ENCODE results near the gene CD160. TPM values are rescaled to one million over a fixed set of nuclear protein-coding genes. Genes with fewer than 3 reads are reported as not detected.

The CD160 gene
- total RNA-seq, 1 experiment from 2014 or later = not detected

DNA sequence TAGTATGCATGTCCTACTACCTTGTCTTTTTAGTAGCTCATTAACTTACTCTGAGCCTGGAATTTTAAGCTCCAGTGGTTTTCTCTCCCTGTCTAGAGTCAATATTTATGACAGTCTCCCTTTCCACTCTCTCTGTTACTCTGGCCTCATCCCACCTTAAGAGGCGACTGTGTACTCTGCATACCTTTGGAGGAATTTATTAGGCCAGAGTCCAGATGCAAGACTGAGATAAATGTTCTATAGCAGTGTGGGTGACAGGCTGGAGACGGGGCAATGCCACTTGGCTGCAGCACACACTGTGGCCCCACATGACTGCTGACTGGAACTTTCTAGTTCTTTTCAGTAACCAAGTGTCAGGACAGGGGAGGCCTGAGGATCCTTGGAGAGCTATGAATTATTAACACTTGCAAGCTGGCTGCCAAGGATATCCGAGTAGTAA is 8.1 kb upstream of the CD160 start:
- Histone ChIP-seq H3K4me1 (ENCODE audit: insufficient read depth, low read length, poor library complexity, severe bottlenecking) (no peaks in the 10 kb centered on the region), H3K9me3 (ENCODE audit: low read depth, low read length, poor library complexity, severe bottlenecking) (no peaks in the 10 kb centered on the region), H3K27me3 (replicated peaks; ENCODE audit: insufficient read depth, low read depth, low read length, poor library complexity) (no peaks in the 10 kb centered on the region), H3K36me3 (ENCODE audit: insufficient read depth, low read length, poor library complexity, severe bottlenecking) (no peaks in the 10 kb centered on the region), H3K4me3 (ENCODE audit: low read depth, low read length, poor library complexity, severe bottlenecking) (no peak overlapping the region), H3K27ac (ENCODE audit: low read depth, low read length, poor library complexity, severe bottlenecking) (no peak overlapping the region)
- DNase-seq (ENCODE audit: low spot score) = no peak
- BruUV-seq (replicated peaks) = no TSS peak
- TF ChIP-seq EZH2 (IDR thresholded peaks at IDR 0.05; ENCODE audit: borderline replicate concordance, low read depth, low read length, poor library complexity, severe bottlenecking) = no peak
- TF ChIP-seq, protein P1, sequence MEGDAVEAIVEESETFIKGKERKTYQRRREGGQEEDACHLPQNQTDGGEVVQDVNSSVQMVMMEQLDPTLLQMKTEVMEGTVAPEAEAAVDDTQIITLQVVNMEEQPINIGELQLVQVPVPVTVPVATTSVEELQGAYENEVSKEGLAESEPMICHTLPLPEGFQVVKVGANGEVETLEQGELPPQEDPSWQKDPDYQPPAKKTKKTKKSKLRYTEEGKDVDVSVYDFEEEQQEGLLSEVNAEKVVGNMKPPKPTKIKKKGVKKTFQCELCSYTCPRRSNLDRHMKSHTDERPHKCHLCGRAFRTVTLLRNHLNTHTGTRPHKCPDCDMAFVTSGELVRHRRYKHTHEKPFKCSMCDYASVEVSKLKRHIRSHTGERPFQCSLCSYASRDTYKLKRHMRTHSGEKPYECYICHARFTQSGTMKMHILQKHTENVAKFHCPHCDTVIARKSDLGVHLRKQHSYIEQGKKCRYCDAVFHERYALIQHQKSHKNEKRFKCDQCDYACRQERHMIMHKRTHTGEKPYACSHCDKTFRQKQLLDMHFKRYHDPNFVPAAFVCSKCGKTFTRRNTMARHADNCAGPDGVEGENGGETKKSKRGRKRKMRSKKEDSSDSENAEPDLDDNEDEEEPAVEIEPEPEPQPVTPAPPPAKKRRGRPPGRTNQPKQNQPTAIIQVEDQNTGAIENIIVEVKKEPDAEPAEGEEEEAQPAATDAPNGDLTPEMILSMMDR (conservative IDR thresholded peaks at IDR 0.05; ENCODE audit: low read depth, low read length) = no peak
- intact Hi-C loops (cut with micrococcal nuclease; ENCODE audit: unreplicated experiment) = no loop called here
- CTCF ChIA-PET = no interaction called here
- POLR2A ChIA-PET (ENCODE audit: low non-redundant PET) = no interaction called here

- ChIA-PET CTCF (no interaction called here), POLR2A (ENCODE audit: low non-redundant PET) (interaction anchor here (0.6 kb wide), 1 partner anchor 56 kb away, joined by 3 read pairs; no protein-coding TSS in a partner anchor)
- no peaks in the 10 kb centered on the region for H3K36me3 ChIP-seq (ENCODE audit: insufficient read depth, low read length, poor library complexity, severe bottlenecking)
- TF ChIP-seq, protein P1 (conservative IDR thresholded peaks at IDR 0.05; ENCODE audit: low read depth, low read length) = no peak
- no peak for TF ChIP-seq EZH2 (IDR thresholded peaks at IDR 0.05; ENCODE audit: borderline replicate concordance, low read depth, low read length, poor library complexity, severe bottlenecking)
- no peaks in the 10 kb centered on the region for H3K27me3 ChIP-seq (replicated peaks; ENCODE audit: insufficient read depth, low read depth, low read length, poor library complexity)
- H3K4me1 ChIP-seq (ENCODE audit: insufficient read depth, low read length, poor library complexity, severe bottlenecking) = no peaks in the 10 kb centered on the region
- no peaks in the 10 kb centered on the region for H3K9me3 ChIP-seq (ENCODE audit: low read depth, low read length, poor library complexity, severe bottlenecking)
- intact Hi-C loops (cut with micrococcal nuclease; ENCODE audit: unreplicated experiment) = no loop called here
- BruUV-seq (replicated peaks) = no TSS peak
- no peak overlapping the region for H3K27ac ChIP-seq (ENCODE audit: low read depth, low read length, poor library complexity, severe bottlenecking)
- no peak for DNase-seq (ENCODE audit: low spot score)
- no peak overlapping the region for H3K4me3 ChIP-seq (ENCODE audit: low read depth, low read length, poor library complexity, severe bottlenecking)
Measured at GRCh38 chr1:145714524-145715111, 4.7 kb upstream of the CD160 start.

DNA sequence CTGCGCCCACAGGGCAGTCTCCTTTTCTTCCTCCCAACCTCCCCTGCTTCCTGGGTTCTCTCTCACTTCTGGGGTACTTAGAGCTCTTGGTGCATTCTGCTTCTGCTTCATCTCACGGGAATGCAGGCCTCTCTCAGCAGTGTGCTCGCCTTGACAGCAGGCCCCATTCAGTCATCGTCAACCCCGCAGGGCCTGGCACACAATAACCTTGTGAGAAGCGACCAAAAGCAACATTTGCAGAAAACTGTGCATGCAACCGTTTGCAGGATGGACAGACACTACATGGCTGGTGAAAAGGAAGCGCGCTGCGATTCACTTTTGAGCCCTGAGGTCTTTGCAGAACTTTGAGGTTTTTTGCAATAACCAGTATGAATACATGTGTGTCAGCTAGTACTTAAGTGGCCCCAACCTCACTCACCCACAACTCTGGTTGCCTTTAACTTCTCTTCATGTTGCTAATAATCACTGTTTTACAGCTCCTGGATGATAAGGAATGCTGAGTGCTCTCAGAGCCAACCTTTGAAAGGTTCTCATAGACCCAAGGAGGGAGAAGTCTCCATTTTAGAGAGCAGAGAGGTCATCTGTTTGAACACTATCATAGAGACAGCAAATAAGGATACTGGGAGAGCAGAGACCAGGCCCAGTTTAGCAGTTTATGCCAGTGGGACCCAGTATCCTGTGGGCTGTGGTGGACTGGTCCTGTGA is 2.5 kb upstream of the CD160 start:
- CTCF ChIA-PET = no interaction called here
- DNase-seq (ENCODE audit: low spot score) = no peak

More for the DNA sequence above, 2.5 kb upstream of the CD160 start:
- Histone ChIP-seq H3K27ac (ENCODE audit: low read depth, low read length, poor library complexity, severe bottlenecking) (no peak overlapping the region), H3K36me3 (ENCODE audit: insufficient read depth, low read length, poor library complexity, severe bottlenecking) (no peaks in the 10 kb centered on the region), H3K4me1 (ENCODE audit: insufficient read depth, low read length, poor library complexity, severe bottlenecking) (peaks cover 4% of the 10 kb centered on the region), H3K27me3 (replicated peaks; ENCODE audit: insufficient read depth, low read depth, low read length, poor library complexity) (no peaks in the 10 kb centered on the region), H3K4me3 (ENCODE audit: low read depth, low read length, poor library complexity, severe bottlenecking) (no peak overlapping the region), H3K9me3 (ENCODE audit: low read depth, low read length, poor library complexity, severe bottlenecking) (no peaks in the 10 kb centered on the region)
- BruUV-seq (replicated peaks) = no TSS peak
- intact Hi-C loops (cut with micrococcal nuclease; ENCODE audit: unreplicated experiment) = no loop called here
- no peak for TF ChIP-seq EZH2 (IDR thresholded peaks at IDR 0.05; ENCODE audit: borderline replicate concordance, low read depth, low read length, poor library complexity, severe bottlenecking)
- TF ChIP-seq, protein P1 (conservative IDR thresholded peaks at IDR 0.05; ENCODE audit: low read depth, low read length) = no peak
- POLR2A ChIA-PET (ENCODE audit: low non-redundant PET) = no interaction called here

Data from A673 (cell line).